ENCODE results near the gene DCLRE1C. TPM values are rescaled to one million over a fixed set of nuclear protein-coding genes. Genes with fewer than 3 reads are reported as not detected.
"Not testable (repeated sequence)": the region's sequence is repeated elsewhere in the genome, so short reads cannot be mapped to it uniquely, and the experiment has no call there.

Gene DCLRE1C
- polyA plus RNA-seq, 1 donor from 2014 or later: 7.5 TPM

- H3K9ac ChIP-seq (ENCODE audit: low read length): no peak overlapping the region
- H3K27me3 ChIP-seq (ENCODE audit: insufficient read depth, low read depth, low read length): no peaks in the 10 kb centered on the region
- TF ChIP-seq CTCF (IDR thresholded peaks at IDR 0.05; ENCODE audit: poor library complexity, severe bottlenecking) (no peak), POLR2AphosphoS5 (IDR thresholded peaks at IDR 0.05) (no peak), TAF1 (IDR thresholded peaks at IDR 0.05; ENCODE audit: low read depth) (no peak), SMC3 (conservative IDR thresholded peaks at IDR 0.05; ENCODE audit: poor library complexity) (no peak), REST (IDR thresholded peaks at IDR 0.05; ENCODE audit: borderline replicate concordance) (no peak), EZH2 (IDR thresholded peaks at IDR 0.05; ENCODE audit: borderline replicate concordance, insufficient read depth, low read length, poor library complexity, severe bottlenecking) (no peak)
- H3K9me3 ChIP-seq (ENCODE audit: low read length): no peaks in the 10 kb centered on the region
- no peaks in the 10 kb centered on the region for H3K9me2 ChIP-seq (ENCODE audit: insufficient read depth, low read length)
- H2AFZ ChIP-seq (ENCODE audit: low read depth, low read length): no peak overlapping the region
- H3K4me2 ChIP-seq (ENCODE audit: low read length): no peak overlapping the region
- peaks cover 6% of the 10 kb centered on the region for H3K79me2 ChIP-seq (replicated peaks; ENCODE audit: insufficient read depth, low read length)
- H3F3A ChIP-seq (ENCODE audit: insufficient read depth, low read length, poor library complexity, severe bottlenecking): no peaks in the 10 kb centered on the region
- H3K27ac ChIP-seq (ENCODE audit: low read length): no peak overlapping the region
- H3K36me3 ChIP-seq (ENCODE audit: insufficient read depth, low read length): peaks cover 3% of the 10 kb centered on the region
- H4K20me1 ChIP-seq (ENCODE audit: insufficient read depth): no peaks in the 10 kb centered on the region
- no peak overlapping the region for H3K4me3 ChIP-seq (ENCODE audit: low read length)
Observed at GRCh38 chr10:14873090-14873760, 80.7 kb downstream of the DCLRE1C start.

GRCh38 chr10:14864871-14865270 lies 89.0 kb downstream of the DCLRE1C start:
- H3K9me2 ChIP-seq (ENCODE audit: insufficient read depth, low read length); H3K27ac ChIP-seq (ENCODE audit: low read length); H3K9ac ChIP-seq (ENCODE audit: low read length); H3K27me3 ChIP-seq (ENCODE audit: insufficient read depth, low read depth, low read length); H3K79me2 ChIP-seq (replicated peaks; ENCODE audit: insufficient read depth, low read length); H3K36me3 ChIP-seq (ENCODE audit: insufficient read depth, low read length); H4K20me1 ChIP-seq (ENCODE audit: insufficient read depth); H3F3A ChIP-seq (ENCODE audit: insufficient read depth, low read length, poor library complexity, severe bottlenecking); H3K9me3 ChIP-seq (ENCODE audit: low read length); H3K4me2 ChIP-seq (ENCODE audit: low read length); H2AFZ ChIP-seq (ENCODE audit: low read depth, low read length); H3K4me3 ChIP-seq (ENCODE audit: low read length): not testable (repeated sequence)

- not testable (repeated sequence) for H4K20me1 ChIP-seq (ENCODE audit: insufficient read depth); H3K4me2 ChIP-seq (ENCODE audit: low read length); H3K27me3 ChIP-seq (ENCODE audit: insufficient read depth, low read depth, low read length); H3K36me3 ChIP-seq (ENCODE audit: insufficient read depth, low read length); H3K79me2 ChIP-seq (replicated peaks; ENCODE audit: insufficient read depth, low read length); H3F3A ChIP-seq (ENCODE audit: insufficient read depth, low read length, poor library complexity, severe bottlenecking); H3K4me3 ChIP-seq (ENCODE audit: low read length); H3K27ac ChIP-seq (ENCODE audit: low read length); H3K9me3 ChIP-seq (ENCODE audit: low read length); H3K9me2 ChIP-seq (ENCODE audit: insufficient read depth, low read length); H2AFZ ChIP-seq (ENCODE audit: low read depth, low read length); H3K9ac ChIP-seq (ENCODE audit: low read length)
Observed at GRCh38 chr10:14864466-14864865, 89.4 kb downstream of the DCLRE1C start.

Data from neural cell (in vitro differentiated cells).